Measurements from ENCODE around the gene TICRR.
A peak's percentile ranks its signal among the peaks of the same experiment; 100 is the strongest.
"Not testable (repeated sequence)": the region's sequence is repeated elsewhere in the genome, so short reads cannot be mapped to it uniquely, and the experiment has no call there.

Gene TICRR

GRCh38 chr15:89576417-89576773 is 1.1 kb downstream of the TICRR start:
- H3K27ac Mint-ChIP-seq: no peak overlapping the region

GRCh38 chr15:89577776-89578115 is 2.5 kb downstream of the TICRR start:
- no peak for TF ChIP-seq CTCF (IDR thresholded peaks at IDR 0.05)
- H3K27me3 Mint-ChIP-seq (ENCODE audit: low read depth, poor library complexity): peaks cover 9% of the 10 kb centered on the region
- H3K9me3 Mint-ChIP-seq: no peaks in the 10 kb centered on the region
- peak overlapping the region; percentile 36 for H3K27ac Mint-ChIP-seq
- peaks cover 27% of the 10 kb centered on the region for H3K36me3 Mint-ChIP-seq (ENCODE audit: low read depth)
- no peak for DNase-seq
- peaks cover 38% of the 10 kb centered on the region for H3K4me1 Mint-ChIP-seq
- H3K4me3 Mint-ChIP-seq: peak overlapping the region; percentile 88

More at GRCh38 chr15:89576417-89576773, 1.1 kb downstream of the TICRR start:
- H3K4me3 Mint-ChIP-seq: peak overlapping the region; percentile 88
- DNase-seq: no peak
- peaks cover 33% of the 10 kb centered on the region for H3K4me1 Mint-ChIP-seq
- H3K9me3 Mint-ChIP-seq: no peaks in the 10 kb centered on the region
- H3K27me3 Mint-ChIP-seq (ENCODE audit: low read depth, poor library complexity): peaks cover 22% of the 10 kb centered on the region
- no peak for TF ChIP-seq CTCF (IDR thresholded peaks at IDR 0.05)
- H3K36me3 Mint-ChIP-seq (ENCODE audit: low read depth): peaks cover 27% of the 10 kb centered on the region

- no peak overlapping the region for H3K27ac Mint-ChIP-seq
Measured at GRCh38 chr15:89578146-89578545, 2.9 kb downstream of the TICRR start.

DNA sequence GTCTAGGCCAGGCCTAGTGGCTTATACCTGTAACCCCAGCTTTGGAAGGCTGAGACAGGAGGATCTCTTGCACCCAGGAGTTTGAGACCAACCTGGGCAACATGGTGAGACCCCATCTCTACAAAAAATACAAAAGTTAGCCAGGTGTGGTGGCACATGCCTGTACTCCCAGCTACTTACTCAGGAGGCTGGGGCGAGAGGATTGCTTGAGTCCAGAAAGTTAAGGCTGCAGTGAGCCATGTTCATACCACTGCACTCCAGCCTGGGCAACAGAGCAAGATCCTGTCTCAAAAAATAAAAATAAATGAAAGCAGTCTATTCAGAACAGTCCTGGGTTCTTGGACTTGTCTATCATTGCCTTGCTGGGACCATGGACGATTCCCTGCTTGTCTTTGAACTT is 5.5 kb downstream of the TICRR start:
- DNase-seq; H3K27me3 Mint-ChIP-seq (ENCODE audit: low read depth, poor library complexity); H3K4me3 Mint-ChIP-seq; H3K9me3 Mint-ChIP-seq; H3K27ac Mint-ChIP-seq: not testable (repeated sequence)
- Mint-ChIP-seq H3K36me3 (ENCODE audit: low read depth) (peaks cover 32% of the 10 kb centered on the region), H3K4me1 (peaks cover 38% of the 10 kb centered on the region)

More at GRCh38 chr15:89578146-89578545, 2.9 kb downstream of the TICRR start:
- peaks cover 27% of the 10 kb centered on the region for H3K36me3 Mint-ChIP-seq (ENCODE audit: low read depth)
- H3K4me3 Mint-ChIP-seq: peak overlapping the region; percentile 88
- no peak for TF ChIP-seq CTCF (IDR thresholded peaks at IDR 0.05)
- H3K9me3 Mint-ChIP-seq: no peaks in the 10 kb centered on the region
- peaks cover 38% of the 10 kb centered on the region for H3K4me1 Mint-ChIP-seq
- H3K27me3 Mint-ChIP-seq (ENCODE audit: low read depth, poor library complexity): peaks cover 5% of the 10 kb centered on the region
- no peak for DNase-seq

DNA sequence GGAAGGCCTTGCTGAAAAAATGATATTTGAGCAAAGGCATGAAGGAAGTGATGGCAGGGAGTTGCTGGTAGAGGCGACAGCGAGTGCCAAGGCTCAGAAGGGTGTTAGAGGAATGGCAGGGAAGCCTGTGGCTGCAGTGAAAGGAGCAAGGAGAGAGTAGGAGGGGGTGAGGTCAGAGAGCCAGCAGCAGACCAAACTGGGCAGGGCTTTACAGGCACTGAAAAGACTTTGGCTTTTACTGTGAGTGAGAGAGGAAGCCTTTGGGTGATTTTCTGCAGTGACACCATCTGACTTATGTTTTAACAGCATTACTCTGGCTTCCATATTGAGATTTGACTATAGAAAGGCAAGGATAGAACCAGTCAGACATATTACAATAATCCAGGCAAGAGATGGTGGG is 11.4 kb downstream of the TICRR start:
- Mint-ChIP-seq H3K27me3 (ENCODE audit: low read depth, poor library complexity) (no peaks in the 10 kb centered on the region), H3K4me1 (peaks cover 2% of the 10 kb centered on the region), H3K27ac (no peak overlapping the region), H3K36me3 (ENCODE audit: low read depth) (peaks cover 21% of the 10 kb centered on the region), H3K4me3 (no peak overlapping the region), H3K9me3 (no peaks in the 10 kb centered on the region)
- TF ChIP-seq CTCF (IDR thresholded peaks at IDR 0.05): no peak
- no peak for DNase-seq

GRCh38 chr15:89587955-89588354 is 12.7 kb downstream of the TICRR start:
- Mint-ChIP-seq H3K9me3 (no peaks in the 10 kb centered on the region), H3K4me3 (no peak overlapping the region), H3K4me1 (no peaks in the 10 kb centered on the region), H3K27me3 (ENCODE audit: low read depth, poor library complexity) (no peaks in the 10 kb centered on the region), H3K36me3 (ENCODE audit: low read depth) (peaks cover 22% of the 10 kb centered on the region), H3K27ac (no peak overlapping the region)
- DNase-seq: no peak
- no peak for TF ChIP-seq CTCF (IDR thresholded peaks at IDR 0.05)
